Measurements from ENCODE around the gene LRRK1.

- TF ChIP-seq, protein P1, sequence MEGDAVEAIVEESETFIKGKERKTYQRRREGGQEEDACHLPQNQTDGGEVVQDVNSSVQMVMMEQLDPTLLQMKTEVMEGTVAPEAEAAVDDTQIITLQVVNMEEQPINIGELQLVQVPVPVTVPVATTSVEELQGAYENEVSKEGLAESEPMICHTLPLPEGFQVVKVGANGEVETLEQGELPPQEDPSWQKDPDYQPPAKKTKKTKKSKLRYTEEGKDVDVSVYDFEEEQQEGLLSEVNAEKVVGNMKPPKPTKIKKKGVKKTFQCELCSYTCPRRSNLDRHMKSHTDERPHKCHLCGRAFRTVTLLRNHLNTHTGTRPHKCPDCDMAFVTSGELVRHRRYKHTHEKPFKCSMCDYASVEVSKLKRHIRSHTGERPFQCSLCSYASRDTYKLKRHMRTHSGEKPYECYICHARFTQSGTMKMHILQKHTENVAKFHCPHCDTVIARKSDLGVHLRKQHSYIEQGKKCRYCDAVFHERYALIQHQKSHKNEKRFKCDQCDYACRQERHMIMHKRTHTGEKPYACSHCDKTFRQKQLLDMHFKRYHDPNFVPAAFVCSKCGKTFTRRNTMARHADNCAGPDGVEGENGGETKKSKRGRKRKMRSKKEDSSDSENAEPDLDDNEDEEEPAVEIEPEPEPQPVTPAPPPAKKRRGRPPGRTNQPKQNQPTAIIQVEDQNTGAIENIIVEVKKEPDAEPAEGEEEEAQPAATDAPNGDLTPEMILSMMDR (conservative IDR thresholded peaks at IDR 0.05 in 1 of 2, IDR thresholded peaks at IDR 0.05 in 1 of 2; ENCODE audit: extremely low read depth in 1 of 2, insufficient read depth in 1 of 2, low read depth in 1 of 2, low read length in 2 of 2), result no peak
- no peak for TF ChIP-seq EZH2 (IDR thresholded peaks at IDR 0.05; ENCODE audit: borderline replicate concordance, low read length)
These were observed 144.1 kb downstream of the LRRK1 start for GRCh38 chr15:101063212-101063611.

Data from mammary epithelial cell (primary cell).